ENCODE measurements around the gene CBLN2.
A peak's percentile ranks its signal among the peaks of the same experiment; 100 is the strongest.

CBLN2 gene

DNA sequence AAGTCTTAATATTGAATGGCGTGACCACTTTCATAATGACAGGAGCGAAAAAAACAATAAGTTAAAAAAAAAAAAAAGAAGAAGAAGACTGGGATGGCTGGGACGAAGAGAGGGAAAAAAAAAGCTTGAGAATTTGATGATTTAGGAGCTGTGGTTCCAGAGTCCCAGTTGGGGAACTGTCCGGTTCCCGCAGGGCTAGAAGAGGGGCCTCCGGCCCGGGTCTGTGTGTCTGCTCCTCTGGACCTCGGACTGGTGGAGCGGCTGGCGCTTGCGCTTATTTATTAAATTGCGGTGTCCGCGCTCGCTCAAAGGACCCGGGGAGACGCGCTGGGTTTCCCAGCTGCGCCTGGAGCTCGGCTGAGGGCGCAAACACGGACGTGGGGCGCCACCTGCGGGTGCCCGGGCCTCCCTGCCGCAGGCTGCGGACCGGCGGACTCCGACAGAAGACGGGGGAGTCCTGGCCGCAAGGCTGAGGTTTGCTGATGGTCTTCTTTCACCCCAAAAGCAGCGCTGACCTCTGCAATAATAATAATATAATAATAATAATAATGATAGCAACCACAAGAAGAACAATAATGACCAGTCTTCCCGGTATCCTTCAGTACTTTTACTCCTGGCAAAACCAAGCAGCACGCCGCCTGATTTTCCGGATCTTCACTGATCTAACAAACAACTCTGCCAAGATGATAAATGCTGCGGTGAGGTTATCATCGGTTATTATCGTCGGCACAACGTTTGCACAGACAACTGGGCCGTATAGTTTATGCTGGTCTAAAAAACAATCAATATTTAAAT, at the start of gene CBLN2:
TSS of gene CBLN2 (minus strand) at position 251 of the 795 bp plus-strand sequence. CDS start 2,182 bp downstream, outside the sequence.
- ATAC-seq = peak; percentile 88
- Mint-ChIP-seq H3K4me3 (peak within 1 kb of the TSS; percentile 66 to 67), H3K27me3 (peaks cover 70% of the 10 kb centered on the region), H3K27ac (no peak within 1 kb of the TSS), H3K9me3 (no peaks in the 10 kb centered on the region), H3K4me1 (peaks cover 23% of the 10 kb centered on the region)
- peak; percentile 57 to 63 for DNase-seq

DNA sequence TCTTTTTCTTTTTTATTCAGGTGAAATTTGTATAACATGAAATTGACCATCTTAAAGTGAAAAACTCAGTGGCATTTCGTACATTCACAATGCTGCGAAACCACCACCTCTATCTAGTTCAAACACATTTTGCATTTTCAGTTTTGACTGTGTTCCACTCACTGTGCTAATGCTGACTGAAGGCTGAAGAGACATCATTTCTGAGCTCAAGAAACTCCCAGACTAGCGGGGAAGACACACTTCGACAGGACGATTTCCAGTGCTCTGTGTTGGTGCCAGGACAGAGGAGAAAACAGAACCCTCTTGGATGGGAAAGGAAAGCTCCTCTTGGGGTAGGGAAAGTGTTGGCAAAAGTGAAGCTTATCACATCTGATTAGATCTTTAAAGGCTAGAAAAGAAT, 44.2 kb upstream of the CBLN2 start:
- ATAC-seq = no peak
- H3K9me3 Mint-ChIP-seq = no peaks in the 10 kb centered on the region
- no peak overlapping the region for H3K4me3 Mint-ChIP-seq
- H3K27me3 Mint-ChIP-seq = no peaks in the 10 kb centered on the region
- DNase-seq = no peak
- no peak overlapping the region for H3K27ac Mint-ChIP-seq
- no peaks in the 10 kb centered on the region for H3K4me1 Mint-ChIP-seq

- ATAC-seq (no peak), DNase-seq (no peak)
- Mint-ChIP-seq H3K9me3 (no peaks in the 10 kb centered on the region), H3K4me3 (no peak overlapping the region), H3K4me1 (no peaks in the 10 kb centered on the region), H3K27me3 (no peaks in the 10 kb centered on the region), H3K27ac (no peak overlapping the region)
These were observed 40.6 kb upstream of the CBLN2 start for GRCh38 chr18:72584787-72585186.

DNA sequence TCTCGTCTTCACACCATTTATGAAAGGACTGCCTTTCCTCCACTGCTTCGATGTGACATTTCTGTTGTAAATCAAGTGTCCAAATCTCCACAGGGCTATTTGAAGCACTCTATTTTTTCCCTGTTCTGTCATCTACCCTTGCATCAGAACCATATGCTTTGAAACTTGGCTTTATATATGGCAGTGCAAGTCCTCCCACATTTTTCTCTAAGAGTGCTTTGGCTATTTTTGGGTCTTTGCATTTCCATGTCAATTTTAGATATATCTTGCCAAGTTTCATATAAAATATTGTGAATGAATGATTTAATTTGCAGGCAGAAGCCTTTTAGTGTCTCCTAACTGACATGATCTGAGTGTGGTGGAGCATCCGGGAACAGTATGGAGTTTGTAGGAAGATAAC, 37.8 kb upstream of the CBLN2 start:
- ATAC-seq (no peak), DNase-seq (no peak)
- Mint-ChIP-seq H3K9me3 (no peaks in the 10 kb centered on the region), H3K4me3 (no peak overlapping the region), H3K27ac (no peak overlapping the region), H3K4me1 (no peaks in the 10 kb centered on the region), H3K27me3 (no peaks in the 10 kb centered on the region)

DNA sequence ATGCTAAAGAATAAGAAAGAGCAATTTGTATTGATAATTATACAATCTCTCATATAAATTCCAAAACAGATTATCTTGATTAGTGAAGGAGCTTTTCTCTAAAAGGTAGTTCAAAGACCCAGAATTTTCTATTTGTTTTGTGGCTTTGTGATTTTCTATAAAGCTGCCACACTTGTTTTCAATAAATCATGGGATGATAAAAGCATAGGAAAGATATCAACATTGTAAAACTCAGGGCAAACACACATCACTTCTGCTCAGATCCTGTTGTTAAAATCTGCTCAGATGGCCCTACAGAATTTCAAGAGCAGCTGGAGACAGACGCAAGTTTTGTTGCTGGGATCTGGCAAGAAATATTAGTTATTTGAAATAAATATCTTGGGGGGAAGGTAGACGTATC, 28.8 kb upstream of the CBLN2 start:
- peaks cover 0 to 10% of the 10 kb centered on the region in 2 donors for H3K9me3 Mint-ChIP-seq
- no peak overlapping the region for H3K27ac Mint-ChIP-seq
- no peak for DNase-seq
- H3K27me3 Mint-ChIP-seq = peaks cover 8% of the 10 kb centered on the region
- no peak overlapping the region for H3K4me3 Mint-ChIP-seq
- no peak for ATAC-seq
- no peaks in the 10 kb centered on the region for H3K4me1 Mint-ChIP-seq

DNA sequence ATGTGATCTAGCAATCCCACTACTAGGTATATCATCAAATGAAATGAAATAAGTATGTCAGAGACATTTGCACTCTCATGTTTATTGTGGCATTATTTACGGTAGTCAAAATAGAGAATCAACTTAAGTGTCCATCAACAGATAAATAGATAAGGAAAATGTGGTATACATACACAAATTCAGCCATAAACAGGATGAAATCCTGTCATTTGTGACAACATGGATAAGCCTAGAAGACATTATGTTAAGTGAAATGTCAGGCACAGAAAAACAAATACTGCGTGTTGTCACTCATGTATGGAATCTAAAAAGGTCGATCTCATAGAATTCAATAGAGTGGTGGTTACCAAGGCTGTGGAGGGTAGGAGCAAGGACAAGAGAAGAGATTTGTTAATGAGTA, 22.1 kb upstream of the CBLN2 start:
- Mint-ChIP-seq H3K27ac (no peak overlapping the region), H3K9me3 (peaks cover 5 to 23% of the 10 kb centered on the region in 2 donors), H3K4me3 (no peak overlapping the region), H3K4me1 (no peaks in the 10 kb centered on the region), H3K27me3 (no peaks in the 10 kb centered on the region)
- no peak for ATAC-seq
- no peak for DNase-seq

DNA sequence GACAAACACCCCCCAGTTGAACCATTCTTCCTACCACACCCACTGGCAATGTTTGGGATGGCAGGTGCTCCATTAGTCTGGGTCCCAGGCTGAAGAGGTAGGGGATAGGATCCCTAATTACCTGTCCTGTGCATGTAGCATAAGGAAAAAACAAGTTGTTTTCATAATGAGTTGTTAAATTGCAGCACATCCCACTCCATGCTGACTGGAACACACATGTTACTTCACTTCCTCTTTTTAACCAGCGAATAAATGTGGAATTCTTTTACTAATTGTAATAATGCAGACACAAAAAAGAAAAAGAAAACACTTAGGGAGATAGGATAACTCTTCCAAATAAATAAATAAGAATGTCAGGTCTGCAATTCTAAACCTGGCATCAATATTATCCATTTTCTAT, 11.8 kb upstream of the CBLN2 start:
- H3K9me3 Mint-ChIP-seq = peaks cover 0 to 4% of the 10 kb centered on the region in 2 donors
- H3K27me3 Mint-ChIP-seq = peaks cover 7% of the 10 kb centered on the region
- H3K4me1 Mint-ChIP-seq = no peaks in the 10 kb centered on the region
- ATAC-seq = no peak
- H3K4me3 Mint-ChIP-seq = no peak overlapping the region
- no peak overlapping the region for H3K27ac Mint-ChIP-seq
- DNase-seq = no peak

DNA sequence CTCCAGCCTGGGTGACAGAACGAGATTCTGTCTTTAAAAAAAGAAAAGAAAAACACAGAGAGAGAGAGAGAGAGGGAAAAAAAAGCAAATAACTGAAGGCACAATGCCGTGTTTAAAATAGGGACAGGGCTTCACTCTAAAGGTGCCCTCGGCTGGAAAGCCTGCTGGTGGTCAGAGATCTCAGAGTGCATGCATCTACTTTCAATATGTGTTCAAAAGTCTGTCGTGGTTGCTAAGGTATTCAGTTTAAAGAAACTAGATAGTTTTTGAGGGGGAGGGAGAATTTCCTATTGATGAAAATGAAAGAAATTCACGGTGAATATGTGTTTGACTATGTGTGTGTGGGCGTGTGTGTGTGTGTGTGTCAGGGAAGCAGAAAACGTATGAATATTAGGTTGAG, 11.0 kb upstream of the CBLN2 start:
- DNase-seq (no peak), ATAC-seq (no peak)
- Mint-ChIP-seq H3K4me1 (no peaks in the 10 kb centered on the region), H3K4me3 (no peak overlapping the region), H3K27ac (peak overlapping the region in 1 of 2 donors; percentile 69), H3K27me3 (peaks cover 7% of the 10 kb centered on the region), H3K9me3 (peaks cover 0 to 4% of the 10 kb centered on the region in 2 donors)

DNA sequence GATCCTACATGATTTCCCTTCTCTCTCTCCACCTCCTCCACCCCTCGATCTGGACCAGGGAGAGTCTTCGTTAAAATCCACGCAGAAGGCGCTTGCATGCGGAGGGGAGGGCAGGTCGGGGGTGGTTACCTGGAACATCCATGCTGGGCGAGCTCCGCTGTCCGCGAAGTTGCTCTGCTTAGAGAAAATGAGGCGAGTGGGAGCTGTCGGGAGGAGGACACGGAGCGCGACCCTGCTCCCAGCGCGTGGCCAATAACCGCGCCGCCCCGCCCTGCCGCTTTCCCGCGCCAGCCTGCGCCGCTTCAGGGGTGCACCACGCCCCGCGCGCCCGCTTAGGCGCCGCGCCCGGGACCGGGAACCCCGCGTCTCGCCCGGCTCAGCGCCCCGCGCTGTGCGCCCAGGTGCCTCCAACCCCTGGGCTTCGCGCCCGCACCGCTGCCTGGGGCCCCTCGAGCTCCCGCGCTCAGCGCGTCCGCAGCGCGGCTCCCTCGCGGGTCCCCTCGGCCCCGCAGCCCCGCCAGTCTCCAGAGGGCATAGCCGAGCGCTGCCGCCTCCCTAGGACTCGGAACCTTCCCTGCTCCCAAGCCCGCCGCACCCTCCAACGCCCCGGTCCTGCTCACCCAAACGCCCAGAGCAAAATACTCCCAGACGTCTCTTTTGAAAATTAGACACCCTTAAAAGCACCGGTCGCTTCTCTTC, 636 bp downstream of the CBLN2 start:
- Mint-ChIP-seq H3K4me1 (peaks cover 23% of the 10 kb centered on the region), H3K27ac (no peak overlapping the region), H3K9me3 (no peaks in the 10 kb centered on the region), H3K27me3 (peaks cover 74% of the 10 kb centered on the region), H3K4me3 (peak overlapping the region; percentile 66 to 67)
- DNase-seq (peak in 1 of 2 donors; percentile 4), ATAC-seq (no peak)

GRCh38 chr18:72542984-72543356, 1.2 kb downstream of the CBLN2 start:
- H3K4me1 Mint-ChIP-seq = peaks cover 23% of the 10 kb centered on the region
- no peak overlapping the region for H3K27ac Mint-ChIP-seq
- DNase-seq (no peak), ATAC-seq (no peak)
- H3K9me3 Mint-ChIP-seq = no peaks in the 10 kb centered on the region
- peak overlapping the region; percentile 62 to 66 for H3K4me3 Mint-ChIP-seq
- H3K27me3 Mint-ChIP-seq = peaks cover 74% of the 10 kb centered on the region

- H3K9me3 Mint-ChIP-seq = no peaks in the 10 kb centered on the region
- DNase-seq (no peak), ATAC-seq (no peak)
- H3K27ac Mint-ChIP-seq = no peak overlapping the region
- H3K4me3 Mint-ChIP-seq = no peak overlapping the region
- H3K27me3 Mint-ChIP-seq = peaks cover 74% of the 10 kb centered on the region
- H3K4me1 Mint-ChIP-seq = peaks cover 23% of the 10 kb centered on the region
These were observed 1.8 kb downstream of the CBLN2 start for GRCh38 chr18:72542342-72542741.

DNA sequence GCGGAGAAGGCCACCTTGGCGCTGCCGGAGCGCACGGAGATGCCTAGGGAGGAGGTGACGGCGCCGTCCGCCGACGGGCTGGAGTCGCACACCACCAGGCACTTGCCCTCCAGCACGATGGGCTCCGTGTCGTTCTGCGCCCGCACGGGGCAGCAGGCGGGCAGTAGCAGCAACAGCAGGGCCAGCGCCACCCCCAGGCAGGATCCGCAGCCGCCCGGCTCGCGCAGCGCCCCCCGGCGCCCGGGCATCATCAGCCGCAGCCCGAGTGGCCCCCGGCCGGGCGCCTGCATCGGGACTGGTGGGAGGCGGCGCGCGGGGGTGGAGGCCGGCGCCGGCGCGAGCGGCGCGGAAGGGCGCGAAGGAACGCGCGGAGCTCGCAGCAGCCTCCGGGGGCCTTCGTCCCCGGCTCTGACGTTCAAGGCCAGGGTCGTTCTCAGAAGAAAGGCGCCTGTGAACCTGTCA, 2.2 kb downstream of the CBLN2 start:
- Mint-ChIP-seq H3K9me3 (no peaks in the 10 kb centered on the region), H3K4me1 (peaks cover 23% of the 10 kb centered on the region), H3K27ac (no peak overlapping the region), H3K27me3 (peaks cover 72% of the 10 kb centered on the region), H3K4me3 (peak overlapping the region in 1 of 2 donors; percentile 15)
- peak in 1 of 2 donors; percentile 1 for DNase-seq
- peak; percentile 29 for ATAC-seq

GRCh38 chr18:72539901-72540300, 4.2 kb downstream of the CBLN2 start:
- Mint-ChIP-seq H3K9me3 (no peaks in the 10 kb centered on the region), H3K4me1 (peaks cover 23% of the 10 kb centered on the region), H3K4me3 (no peak overlapping the region), H3K27me3 (peaks cover 64% of the 10 kb centered on the region), H3K27ac (no peak overlapping the region)
- no peak for ATAC-seq
- DNase-seq = no peak

DNA sequence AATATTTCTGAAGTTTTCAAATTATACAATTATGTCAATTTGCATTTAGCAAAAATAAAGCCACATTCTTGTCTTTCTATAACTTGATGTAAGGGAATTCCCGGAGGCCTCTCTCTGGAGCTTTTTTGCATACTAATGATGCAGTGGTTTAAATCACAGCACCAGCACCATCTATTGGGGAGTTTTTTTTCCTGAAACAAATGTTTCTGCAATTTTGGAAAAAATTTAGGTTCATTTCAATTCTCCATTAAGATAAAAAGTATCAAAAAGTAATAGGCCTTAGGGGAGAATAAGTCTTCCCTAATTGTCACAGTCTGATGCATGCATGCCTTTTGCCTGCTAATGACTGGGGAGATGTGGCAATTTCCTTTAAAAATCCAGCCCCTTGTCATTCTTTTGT, 13.5 kb downstream of the CBLN2 start:
- ATAC-seq = no peak
- DNase-seq = no peak
- no peaks in the 10 kb centered on the region for H3K4me1 Mint-ChIP-seq
- H3K27me3 Mint-ChIP-seq = no peaks in the 10 kb centered on the region
- no peak overlapping the region for H3K27ac Mint-ChIP-seq
- H3K4me3 Mint-ChIP-seq = no peak overlapping the region
- H3K9me3 Mint-ChIP-seq = no peaks in the 10 kb centered on the region

DNA sequence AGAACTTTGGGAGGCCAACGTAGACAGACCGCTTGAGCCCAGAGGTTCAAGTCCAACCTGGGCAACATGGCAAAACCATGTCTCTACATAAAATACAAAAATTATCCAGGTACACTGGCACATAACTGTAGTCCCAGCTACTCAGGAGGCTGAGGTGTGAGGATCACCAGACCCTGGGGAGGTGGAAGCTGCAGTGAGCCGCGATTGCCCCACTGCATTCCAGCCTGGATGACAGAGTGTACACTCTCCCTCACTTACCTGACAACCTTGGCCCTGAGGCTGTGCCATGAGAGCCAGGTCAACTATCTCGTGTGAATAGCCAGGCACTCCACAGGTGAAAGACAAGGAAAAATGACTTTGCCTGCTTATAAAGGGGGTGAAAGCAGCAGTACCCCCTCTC, 39.3 kb downstream of the CBLN2 start:
- ATAC-seq (no peak), DNase-seq (no peak)
- no peak overlapping the region for H3K4me3 Mint-ChIP-seq
- no peaks in the 10 kb centered on the region for H3K4me1 Mint-ChIP-seq
- no peaks in the 10 kb centered on the region for H3K27me3 Mint-ChIP-seq
- H3K9me3 Mint-ChIP-seq = no peaks in the 10 kb centered on the region
- no peak overlapping the region for H3K27ac Mint-ChIP-seq

GRCh38 chr18:72502671-72503431, 41.3 kb downstream of the CBLN2 start:
- Mint-ChIP-seq H3K27me3 (no peaks in the 10 kb centered on the region), H3K27ac (no peak overlapping the region), H3K9me3 (no peaks in the 10 kb centered on the region), H3K4me1 (no peaks in the 10 kb centered on the region), H3K4me3 (no peak overlapping the region)
- no peak for DNase-seq
- ATAC-seq = peak; percentile 15

All from stimulated activated naive CD8-positive, alpha-beta T cell treated with anti-CD3 and anti-CD28 coated beads, Interleukin-15, amount 100 ng/mL, for 72 hours (primary cell).